Hepatocyte (in vitro differentiated cells): ENCODE data around the gene MACIR.

ENCODE experiments used
- EZH2 ChIP-seq: fragments of 200-600 bp; sonication (generic); IDR thresholded peaks from 2 replicates; pipeline ENCODE4 v1.6.1; 2016; ENCODE audit warnings: antibody characterized with exemption, mild to moderate bottlenecking, borderline replicate concordance
- TF ChIP-seq, protein P1 (sequence below): fragments of 200-600 bp; sonication (generic); IDR thresholded peaks from 2 replicates; pipeline ENCODE4 v1.5.1; 2016; ENCODE audit warnings: antibody characterized with exemption, mild to moderate bottlenecking; ENCODE audit not compliant: poor library complexity

DNA sequence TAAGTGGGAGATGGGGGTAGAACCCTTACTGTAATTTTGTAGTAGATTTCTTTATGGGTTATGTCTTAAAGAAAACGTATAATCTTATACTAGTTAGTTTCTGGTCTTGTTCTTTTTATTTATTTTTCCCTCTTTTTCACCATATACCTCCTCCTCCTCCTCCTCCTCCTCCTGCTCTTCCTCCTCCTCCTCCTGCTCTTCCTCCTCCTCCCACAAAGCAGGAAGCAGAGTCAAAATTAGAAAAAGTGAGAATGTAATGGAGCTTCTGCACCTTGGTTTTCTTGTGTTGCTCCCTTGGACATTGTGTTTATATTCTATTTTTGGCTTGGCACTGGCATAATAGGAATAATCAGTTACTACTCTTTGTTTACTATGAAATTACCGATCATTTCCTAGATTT is 4.5 kb downstream of the MACIR start:
- TF ChIP-seq, protein P1, sequence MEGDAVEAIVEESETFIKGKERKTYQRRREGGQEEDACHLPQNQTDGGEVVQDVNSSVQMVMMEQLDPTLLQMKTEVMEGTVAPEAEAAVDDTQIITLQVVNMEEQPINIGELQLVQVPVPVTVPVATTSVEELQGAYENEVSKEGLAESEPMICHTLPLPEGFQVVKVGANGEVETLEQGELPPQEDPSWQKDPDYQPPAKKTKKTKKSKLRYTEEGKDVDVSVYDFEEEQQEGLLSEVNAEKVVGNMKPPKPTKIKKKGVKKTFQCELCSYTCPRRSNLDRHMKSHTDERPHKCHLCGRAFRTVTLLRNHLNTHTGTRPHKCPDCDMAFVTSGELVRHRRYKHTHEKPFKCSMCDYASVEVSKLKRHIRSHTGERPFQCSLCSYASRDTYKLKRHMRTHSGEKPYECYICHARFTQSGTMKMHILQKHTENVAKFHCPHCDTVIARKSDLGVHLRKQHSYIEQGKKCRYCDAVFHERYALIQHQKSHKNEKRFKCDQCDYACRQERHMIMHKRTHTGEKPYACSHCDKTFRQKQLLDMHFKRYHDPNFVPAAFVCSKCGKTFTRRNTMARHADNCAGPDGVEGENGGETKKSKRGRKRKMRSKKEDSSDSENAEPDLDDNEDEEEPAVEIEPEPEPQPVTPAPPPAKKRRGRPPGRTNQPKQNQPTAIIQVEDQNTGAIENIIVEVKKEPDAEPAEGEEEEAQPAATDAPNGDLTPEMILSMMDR = no peak
- TF ChIP-seq EZH2 = no peak
